ENCODE results near the gene CDC73.

The CDC73 gene

DNA sequence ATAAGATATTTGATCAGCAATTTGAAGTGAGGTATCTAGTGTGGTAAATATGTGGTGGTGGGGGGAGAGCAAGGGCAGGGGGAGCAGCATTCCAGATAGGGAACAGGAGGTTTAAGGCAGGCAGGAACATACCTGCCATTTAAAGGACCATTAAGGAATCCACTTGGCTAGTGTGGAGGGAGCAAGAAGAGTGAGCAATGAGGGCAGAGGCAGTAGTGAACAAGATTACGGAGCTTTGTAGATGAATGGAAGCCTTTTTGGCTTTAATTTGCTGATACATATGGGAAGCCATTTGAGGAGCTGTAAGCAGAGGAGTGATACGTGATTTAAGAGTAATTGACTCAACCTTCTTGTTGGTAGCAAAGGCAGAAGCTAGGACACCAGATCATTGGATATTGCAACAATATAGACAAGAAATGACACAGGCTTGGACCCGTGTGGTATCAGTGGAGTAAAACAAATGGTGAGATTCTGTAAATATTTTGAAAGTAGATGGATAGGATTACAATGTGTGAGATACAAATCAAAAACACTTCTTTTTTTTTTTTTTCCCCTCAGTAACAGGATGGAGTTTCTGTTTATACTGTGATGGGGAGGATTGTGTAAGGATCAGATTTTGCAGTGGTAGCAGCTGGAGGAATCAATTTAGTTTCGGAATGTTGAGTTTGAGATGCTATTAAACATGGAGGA lies 138.4 kb downstream of the CDC73 start:
- ATAC-seq, result no peak
- TF ChIP-seq ZNF70 (CRISPR knock-in tag; IDR thresholded peaks at IDR 0.05) (no peak), ZC3H10 (CRISPR knock-in tag; IDR thresholded peaks at IDR 0.05) (no peak), ZFP30 (CRISPR knock-in tag; IDR thresholded peaks at IDR 0.05) (no peak), TCF4 (CRISPR knock-in tag; IDR thresholded peaks at IDR 0.05; ENCODE audit: borderline replicate concordance) (no peak), OSR1 (CRISPR knock-in tag; IDR thresholded peaks at IDR 0.05) (no peak), CSDC2 (CRISPR knock-in tag; IDR thresholded peaks at IDR 0.05) (no peak), BACH2 (CRISPR knock-in tag; IDR thresholded peaks at IDR 0.05; ENCODE audit: borderline replicate concordance) (no peak), PATZ1 (CRISPR knock-in tag; IDR thresholded peaks at IDR 0.05; ENCODE audit: borderline replicate concordance) (no peak), ZFP3 (CRISPR knock-in tag; IDR thresholded peaks at IDR 0.05) (no peak), ZNF565 (CRISPR knock-in tag; conservative IDR thresholded peaks at IDR 0.05; ENCODE audit: low read depth) (no peak)
- TF ChIP-seq, protein P1, sequence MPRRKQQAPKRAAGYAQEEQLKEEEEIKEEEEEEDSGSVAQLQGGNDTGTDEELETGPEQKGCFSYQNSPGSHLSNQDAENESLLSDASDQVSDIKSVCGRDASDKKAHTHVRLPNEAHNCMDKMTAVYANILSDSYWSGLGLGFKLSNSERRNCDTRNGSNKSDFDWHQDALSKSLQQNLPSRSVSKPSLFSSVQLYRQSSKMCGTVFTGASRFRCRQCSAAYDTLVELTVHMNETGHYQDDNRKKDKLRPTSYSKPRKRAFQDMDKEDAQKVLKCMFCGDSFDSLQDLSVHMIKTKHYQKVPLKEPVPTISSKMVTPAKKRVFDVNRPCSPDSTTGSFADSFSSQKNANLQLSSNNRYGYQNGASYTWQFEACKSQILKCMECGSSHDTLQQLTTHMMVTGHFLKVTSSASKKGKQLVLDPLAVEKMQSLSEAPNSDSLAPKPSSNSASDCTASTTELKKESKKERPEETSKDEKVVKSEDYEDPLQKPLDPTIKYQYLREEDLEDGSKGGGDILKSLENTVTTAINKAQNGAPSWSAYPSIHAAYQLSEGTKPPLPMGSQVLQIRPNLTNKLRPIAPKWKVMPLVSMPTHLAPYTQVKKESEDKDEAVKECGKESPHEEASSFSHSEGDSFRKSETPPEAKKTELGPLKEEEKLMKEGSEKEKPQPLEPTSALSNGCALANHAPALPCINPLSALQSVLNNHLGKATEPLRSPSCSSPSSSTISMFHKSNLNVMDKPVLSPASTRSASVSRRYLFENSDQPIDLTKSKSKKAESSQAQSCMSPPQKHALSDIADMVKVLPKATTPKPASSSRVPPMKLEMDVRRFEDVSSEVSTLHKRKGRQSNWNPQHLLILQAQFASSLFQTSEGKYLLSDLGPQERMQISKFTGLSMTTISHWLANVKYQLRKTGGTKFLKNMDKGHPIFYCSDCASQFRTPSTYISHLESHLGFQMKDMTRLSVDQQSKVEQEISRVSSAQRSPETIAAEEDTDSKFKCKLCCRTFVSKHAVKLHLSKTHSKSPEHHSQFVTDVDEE (CRISPR knock-in tag; IDR thresholded peaks at IDR 0.05), result no peak
- TF ChIP-seq, protein P2, sequence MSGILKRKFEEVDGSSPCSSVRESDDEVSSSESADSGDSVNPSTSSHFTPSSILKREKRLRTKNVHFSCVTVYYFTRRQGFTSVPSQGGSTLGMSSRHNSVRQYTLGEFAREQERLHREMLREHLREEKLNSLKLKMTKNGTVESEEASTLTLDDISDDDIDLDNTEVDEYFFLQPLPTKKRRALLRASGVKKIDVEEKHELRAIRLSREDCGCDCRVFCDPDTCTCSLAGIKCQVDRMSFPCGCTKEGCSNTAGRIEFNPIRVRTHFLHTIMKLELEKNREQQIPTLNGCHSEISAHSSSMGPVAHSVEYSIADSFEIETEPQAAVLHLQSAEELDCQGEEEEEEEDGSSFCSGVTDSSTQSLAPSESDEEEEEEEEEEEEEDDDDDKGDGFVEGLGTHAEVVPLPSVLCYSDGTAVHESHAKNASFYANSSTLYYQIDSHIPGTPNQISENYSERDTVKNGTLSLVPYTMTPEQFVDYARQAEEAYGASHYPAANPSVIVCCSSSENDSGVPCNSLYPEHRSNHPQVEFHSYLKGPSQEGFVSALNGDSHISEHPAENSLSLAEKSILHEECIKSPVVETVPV (CRISPR knock-in tag; IDR thresholded peaks at IDR 0.05), result no peak

DNA sequence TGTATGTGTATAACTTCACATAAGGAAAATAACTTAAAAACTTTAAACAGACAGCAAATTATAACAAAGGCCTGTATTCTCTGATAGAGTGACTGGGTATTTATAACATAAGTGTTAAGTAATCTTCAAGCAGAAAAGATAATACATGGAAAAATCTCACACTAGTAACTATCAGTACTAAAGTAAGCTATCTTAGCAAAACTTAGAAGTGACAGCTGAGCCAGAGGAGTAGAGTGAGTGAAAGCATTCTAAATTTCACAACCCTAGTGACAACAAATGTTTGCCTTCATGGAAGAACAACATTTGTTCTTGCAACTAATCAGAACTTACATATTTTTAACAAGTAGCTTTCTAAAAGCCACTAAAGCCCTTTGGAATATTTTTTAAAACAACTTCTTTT lies 139.1 kb downstream of the CDC73 start:
- no peak for ATAC-seq
- TF ChIP-seq ZNF70 (CRISPR knock-in tag; IDR thresholded peaks at IDR 0.05), result no peak
- TF ChIP-seq, protein P3, sequence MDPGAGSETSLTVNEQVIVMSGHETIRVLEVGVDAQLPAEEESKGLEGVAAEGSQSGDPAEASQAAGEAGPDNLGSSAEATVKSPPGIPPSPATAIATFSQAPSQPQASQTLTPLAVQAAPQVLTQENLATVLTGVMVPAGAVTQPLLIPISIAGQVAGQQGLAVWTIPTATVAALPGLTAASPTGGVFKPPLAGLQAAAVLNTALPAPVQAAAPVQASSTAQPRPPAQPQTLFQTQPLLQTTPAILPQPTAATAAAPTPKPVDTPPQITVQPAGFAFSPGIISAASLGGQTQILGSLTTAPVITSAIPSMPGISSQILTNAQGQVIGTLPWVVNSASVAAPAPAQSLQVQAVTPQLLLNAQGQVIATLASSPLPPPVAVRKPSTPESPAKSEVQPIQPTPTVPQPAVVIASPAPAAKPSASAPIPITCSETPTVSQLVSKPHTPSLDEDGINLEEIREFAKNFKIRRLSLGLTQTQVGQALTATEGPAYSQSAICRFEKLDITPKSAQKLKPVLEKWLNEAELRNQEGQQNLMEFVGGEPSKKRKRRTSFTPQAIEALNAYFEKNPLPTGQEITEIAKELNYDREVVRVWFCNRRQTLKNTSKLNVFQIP (CRISPR knock-in tag; IDR thresholded peaks at IDR 0.05; ENCODE audit: borderline replicate concordance, low read depth), result no peak
- TF ChIP-seq GLIS3 (CRISPR knock-in tag; IDR thresholded peaks at IDR 0.05), result no peak
- no peak for TF ChIP-seq BACH2 (CRISPR knock-in tag; IDR thresholded peaks at IDR 0.05; ENCODE audit: borderline replicate concordance)
- no peak for TF ChIP-seq ISL1 (CRISPR knock-in tag; IDR thresholded peaks at IDR 0.05)
- TF ChIP-seq OSR1 (CRISPR knock-in tag; IDR thresholded peaks at IDR 0.05), result no peak
- no peak for TF ChIP-seq ARNTL (CRISPR knock-in tag; IDR thresholded peaks at IDR 0.05; ENCODE audit: borderline replicate concordance, low read depth)
- no peak for TF ChIP-seq CSDC2 (CRISPR knock-in tag; IDR thresholded peaks at IDR 0.05)
- TF ChIP-seq, protein P1 (CRISPR knock-in tag; IDR thresholded peaks at IDR 0.05), result no peak
- no peak for TF ChIP-seq ZFP3 (CRISPR knock-in tag; IDR thresholded peaks at IDR 0.05)
- no peak for TF ChIP-seq TCF4 (CRISPR knock-in tag; IDR thresholded peaks at IDR 0.05; ENCODE audit: borderline replicate concordance)
- no peak for TF ChIP-seq ZNF565 (CRISPR knock-in tag; conservative IDR thresholded peaks at IDR 0.05; ENCODE audit: low read depth)
- TF ChIP-seq ZFP30 (CRISPR knock-in tag; IDR thresholded peaks at IDR 0.05), result no peak
- TF ChIP-seq SNAI2 (CRISPR knock-in tag; IDR thresholded peaks at IDR 0.05), result no peak
- TF ChIP-seq TOX (CRISPR knock-in tag; IDR thresholded peaks at IDR 0.05; ENCODE audit: borderline replicate concordance), result no peak
- no peak for TF ChIP-seq ESRRG (CRISPR knock-in tag; IDR thresholded peaks at IDR 0.05)
- TF ChIP-seq ZNF8 (CRISPR knock-in tag; IDR thresholded peaks at IDR 0.05), result no peak
- TF ChIP-seq, protein P2 (CRISPR knock-in tag; IDR thresholded peaks at IDR 0.05), result no peak

Data from SK-N-SH treated with all-trans-retinoic acid at 6 μM for 48 hours (cell line).